ENCODE measurements around the gene KCNJ4. TPM values are rescaled to one million over a fixed set of nuclear protein-coding genes. Genes with fewer than 3 reads are reported as not detected.

KCNJ4 gene
- total RNA-seq, 4 donors from 2014 or later: 0.63 to 1.6 (median 1.1) TPM

GRCh38 chr22:38435010-38435409, 20.0 kb downstream of the KCNJ4 start:
- no peak for DNase-seq (ENCODE audit: low spot score in 2 of 2)
- WGBS, 2 donors: 79 to 83% methylated on average over 4 of the region's 4 CpGs
- Histone ChIP-seq H3K27ac (no peak overlapping the region), H3K27me3 (no peaks in the 10 kb centered on the region), H3K4me1 (no peaks in the 10 kb centered on the region), H3K9me3 (no peaks in the 10 kb centered on the region), H3K4me3 (no peak overlapping the region), H3K36me3 (no peaks in the 10 kb centered on the region)
- TF ChIP-seq, protein P1, sequence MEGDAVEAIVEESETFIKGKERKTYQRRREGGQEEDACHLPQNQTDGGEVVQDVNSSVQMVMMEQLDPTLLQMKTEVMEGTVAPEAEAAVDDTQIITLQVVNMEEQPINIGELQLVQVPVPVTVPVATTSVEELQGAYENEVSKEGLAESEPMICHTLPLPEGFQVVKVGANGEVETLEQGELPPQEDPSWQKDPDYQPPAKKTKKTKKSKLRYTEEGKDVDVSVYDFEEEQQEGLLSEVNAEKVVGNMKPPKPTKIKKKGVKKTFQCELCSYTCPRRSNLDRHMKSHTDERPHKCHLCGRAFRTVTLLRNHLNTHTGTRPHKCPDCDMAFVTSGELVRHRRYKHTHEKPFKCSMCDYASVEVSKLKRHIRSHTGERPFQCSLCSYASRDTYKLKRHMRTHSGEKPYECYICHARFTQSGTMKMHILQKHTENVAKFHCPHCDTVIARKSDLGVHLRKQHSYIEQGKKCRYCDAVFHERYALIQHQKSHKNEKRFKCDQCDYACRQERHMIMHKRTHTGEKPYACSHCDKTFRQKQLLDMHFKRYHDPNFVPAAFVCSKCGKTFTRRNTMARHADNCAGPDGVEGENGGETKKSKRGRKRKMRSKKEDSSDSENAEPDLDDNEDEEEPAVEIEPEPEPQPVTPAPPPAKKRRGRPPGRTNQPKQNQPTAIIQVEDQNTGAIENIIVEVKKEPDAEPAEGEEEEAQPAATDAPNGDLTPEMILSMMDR (IDR thresholded peaks at IDR 0.05): no peak
- TF ChIP-seq POLR2A (IDR thresholded peaks at IDR 0.05) (no peak), EP300 (IDR thresholded peaks at IDR 0.05) (no peak)

DNA sequence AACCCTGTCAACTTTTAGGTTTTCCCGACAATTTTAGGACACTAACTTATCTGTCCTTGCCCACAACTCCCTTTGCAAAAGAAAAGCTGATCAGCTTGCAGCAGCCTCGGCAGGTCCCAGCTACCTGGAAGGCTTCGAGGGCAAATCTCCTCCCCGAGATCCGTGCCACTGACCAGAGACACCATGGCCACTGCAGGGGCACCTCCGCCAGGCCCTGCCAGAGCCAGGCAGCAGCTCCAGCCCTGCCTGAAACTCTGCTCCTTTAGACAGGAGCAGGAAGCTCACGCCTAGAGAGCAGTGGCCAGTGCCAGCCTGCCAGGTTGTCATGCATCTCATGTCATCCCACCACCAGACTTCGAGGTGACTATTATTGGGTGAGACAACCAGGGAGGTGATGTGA, 21.1 kb downstream of the KCNJ4 start:
- H3K36me3 ChIP-seq: no peaks in the 10 kb centered on the region
- H3K4me3 ChIP-seq: no peak overlapping the region
- H3K4me1 ChIP-seq: no peaks in the 10 kb centered on the region
- no peaks in the 10 kb centered on the region for H3K27me3 ChIP-seq
- no peak overlapping the region for H3K27ac ChIP-seq
- WGBS, 2 donors: 77 to 83% methylated on average over 7 to 8 of the region's 8 CpGs
- no peak for DNase-seq (ENCODE audit: low spot score in 2 of 2)
- TF ChIP-seq POLR2A (IDR thresholded peaks at IDR 0.05) (no peak), EP300 (IDR thresholded peaks at IDR 0.05) (no peak)
- TF ChIP-seq, protein P1 (IDR thresholded peaks at IDR 0.05): no peak
- no peaks in the 10 kb centered on the region for H3K9me3 ChIP-seq

GRCh38 chr22:38432264-38432663, 22.7 kb downstream of the KCNJ4 start:
- Histone ChIP-seq H3K36me3 (no peaks in the 10 kb centered on the region), H3K27me3 (no peaks in the 10 kb centered on the region), H3K4me1 (no peaks in the 10 kb centered on the region), H3K9me3 (no peaks in the 10 kb centered on the region), H3K27ac (no peak overlapping the region), H3K4me3 (no peak overlapping the region)
- TF ChIP-seq EP300 (IDR thresholded peaks at IDR 0.05): no peak
- 84 to 91% methylated on average over 1 of the region's 1 CpG for WGBS, 2 donors
- no peak for DNase-seq (ENCODE audit: low spot score in 2 of 2)

DNA sequence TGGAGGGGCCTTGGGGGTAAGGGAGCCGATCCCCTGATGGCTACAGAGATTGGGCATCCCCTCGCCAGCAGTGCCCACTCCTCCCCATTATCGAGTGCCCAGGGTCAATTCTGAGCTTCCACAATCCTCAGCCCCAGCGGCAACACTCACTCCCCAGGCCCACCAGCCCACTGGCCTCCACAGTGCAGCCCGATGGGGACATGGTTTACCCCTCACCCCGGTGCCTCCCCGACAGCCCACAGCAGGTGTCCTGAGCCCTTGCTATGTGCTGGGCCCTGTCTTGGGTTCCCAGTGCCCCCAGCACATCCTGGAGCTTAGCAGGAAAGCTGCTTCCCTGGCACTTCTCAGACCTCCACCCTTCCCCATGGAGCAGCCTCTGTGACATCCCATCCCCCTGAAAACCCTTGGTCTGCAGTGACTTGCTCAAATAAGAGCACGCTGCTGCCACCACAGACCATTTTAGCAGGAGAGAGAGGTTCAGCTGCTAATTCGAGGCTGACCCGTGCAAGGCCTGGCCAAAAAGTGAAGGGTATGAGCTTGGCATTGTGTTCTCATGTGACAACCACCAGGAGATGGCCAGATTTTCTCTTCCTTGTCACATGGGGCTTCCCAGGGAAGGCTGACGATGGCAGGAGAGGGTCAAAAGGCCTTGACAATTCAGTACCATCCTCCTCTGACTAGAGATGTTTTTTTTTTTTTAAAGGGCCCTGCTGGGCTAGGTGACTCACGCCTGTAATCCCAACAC, 23.6 kb downstream of the KCNJ4 start:
- no peak for DNase-seq (ENCODE audit: low spot score in 2 of 2)
- H3K27me3 ChIP-seq: no peaks in the 10 kb centered on the region
- no peak overlapping the region for H3K4me3 ChIP-seq
- TF ChIP-seq POLR2A (IDR thresholded peaks at IDR 0.05) (no peak), EP300 (IDR thresholded peaks at IDR 0.05) (no peak)
- TF ChIP-seq, protein P1 (IDR thresholded peaks at IDR 0.05): no peak
- no peaks in the 10 kb centered on the region for H3K9me3 ChIP-seq
- no peak overlapping the region for H3K27ac ChIP-seq
- H3K4me1 ChIP-seq: no peaks in the 10 kb centered on the region
- H3K36me3 ChIP-seq: no peaks in the 10 kb centered on the region
- WGBS, 2 donors: 83 to 88% methylated on average over 12 of the region's 12 CpGs

- no peak for DNase-seq (ENCODE audit: low spot score in 2 of 2)
- no peak for TF ChIP-seq POLR2A (IDR thresholded peaks at IDR 0.05)
- TF ChIP-seq, protein P1 (IDR thresholded peaks at IDR 0.05): no peak
- no peak for TF ChIP-seq EP300 (IDR thresholded peaks at IDR 0.05)
- H3K27ac ChIP-seq: no peak overlapping the region
- H3K27me3 ChIP-seq: no peaks in the 10 kb centered on the region
- H3K36me3 ChIP-seq: no peaks in the 10 kb centered on the region
- 56 to 58% methylated on average over 15 to 16 of the region's 16 CpGs for WGBS, 2 donors
- H3K4me1 ChIP-seq: no peaks in the 10 kb centered on the region
- no peaks in the 10 kb centered on the region for H3K9me3 ChIP-seq
- no peak overlapping the region for H3K4me3 ChIP-seq
Observed at GRCh38 chr22:38429499-38430068, 25.4 kb downstream of the KCNJ4 start.

Measured in tibial nerve (tissue), 4 donors.